Vagina (tissue), 2 donors: ENCODE data around the gene PSG4.
"Not testable (repeated sequence)": the region's sequence is repeated elsewhere in the genome, so short reads cannot be mapped to it uniquely, and the experiment has no call there.

Experiments used
- POLR2A ChIP-seq, 2 donors: fragments of 450-650 bp; IDR thresholded peaks; one replicate each; pipeline ENCODE4 v1.6.1; 2017; ENCODE audit warnings: antibody characterized with exemption in 2 of 2, mild to moderate bottlenecking in 2 of 2, moderate library complexity in 2 of 2
- POLR2AphosphoS5 ChIP-seq, 2 donors: sonication (generic); formaldehyde crosslinking; IDR thresholded peaks; one replicate each; pipeline ENCODE4 v1.9.0; 2017; ENCODE audit warnings: antibody characterized with exemption in 2 of 2, mild to moderate bottlenecking in 2 of 2, low read depth in 1 of 2; ENCODE audit not compliant: insufficient read depth in 1 of 2
- TF ChIP-seq, protein P1 (sequence below), 3 experiments: fragments of 450-650 bp in 2 of 3; fragments of 200-600 bp in 1 of 3; sonication (generic) in 1 of 3; IDR thresholded peaks; one replicate each; pipeline ENCODE4 v1.5.1; 2017 to 2019; ENCODE audit warnings: antibody characterized with exemption in 3 of 3, mild to moderate bottlenecking in 2 of 3, moderate library complexity in 2 of 3

DNA sequence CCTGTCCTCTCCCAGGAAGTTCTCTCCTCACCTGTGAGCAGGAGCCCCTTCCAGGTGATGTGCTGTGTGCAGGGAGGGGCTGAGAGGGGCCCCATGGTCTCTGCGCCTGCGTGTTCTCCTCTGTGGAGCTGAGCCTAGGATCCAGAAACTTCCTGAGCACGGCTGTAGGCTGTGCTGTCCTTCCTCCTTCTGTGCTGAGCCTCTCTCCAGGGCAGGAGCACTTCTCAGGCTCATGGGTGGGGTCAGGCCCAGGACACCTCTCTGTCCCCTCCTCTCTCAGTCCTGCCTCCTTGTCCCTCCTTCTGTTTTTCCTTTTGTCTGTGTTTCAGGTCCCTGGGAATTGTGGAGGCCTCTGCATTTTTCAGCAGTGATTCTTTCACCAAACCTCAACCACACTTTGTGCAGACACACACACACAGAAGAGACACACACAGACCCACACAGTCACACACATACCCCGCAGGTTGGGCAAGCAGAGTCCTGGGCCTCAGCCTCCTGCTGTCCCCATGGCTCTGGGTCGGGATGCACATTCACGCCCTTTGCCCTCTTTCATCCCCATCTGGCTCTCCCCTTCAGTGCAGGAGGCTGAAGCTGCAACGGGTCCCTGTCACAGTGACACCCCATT lies 19.0 kb downstream of the PSG4 start, which contains the start of gene PSG5:
- TF ChIP-seq, protein P1, sequence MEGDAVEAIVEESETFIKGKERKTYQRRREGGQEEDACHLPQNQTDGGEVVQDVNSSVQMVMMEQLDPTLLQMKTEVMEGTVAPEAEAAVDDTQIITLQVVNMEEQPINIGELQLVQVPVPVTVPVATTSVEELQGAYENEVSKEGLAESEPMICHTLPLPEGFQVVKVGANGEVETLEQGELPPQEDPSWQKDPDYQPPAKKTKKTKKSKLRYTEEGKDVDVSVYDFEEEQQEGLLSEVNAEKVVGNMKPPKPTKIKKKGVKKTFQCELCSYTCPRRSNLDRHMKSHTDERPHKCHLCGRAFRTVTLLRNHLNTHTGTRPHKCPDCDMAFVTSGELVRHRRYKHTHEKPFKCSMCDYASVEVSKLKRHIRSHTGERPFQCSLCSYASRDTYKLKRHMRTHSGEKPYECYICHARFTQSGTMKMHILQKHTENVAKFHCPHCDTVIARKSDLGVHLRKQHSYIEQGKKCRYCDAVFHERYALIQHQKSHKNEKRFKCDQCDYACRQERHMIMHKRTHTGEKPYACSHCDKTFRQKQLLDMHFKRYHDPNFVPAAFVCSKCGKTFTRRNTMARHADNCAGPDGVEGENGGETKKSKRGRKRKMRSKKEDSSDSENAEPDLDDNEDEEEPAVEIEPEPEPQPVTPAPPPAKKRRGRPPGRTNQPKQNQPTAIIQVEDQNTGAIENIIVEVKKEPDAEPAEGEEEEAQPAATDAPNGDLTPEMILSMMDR (IDR thresholded peaks at IDR 0.05): not testable (repeated sequence)
- TF ChIP-seq POLR2AphosphoS5 (IDR thresholded peaks at IDR 0.05; ENCODE audit: insufficient read depth in 1 of 2, low read depth in 1 of 2); POLR2A (IDR thresholded peaks at IDR 0.05): not testable (repeated sequence)
